Astrocyte (in vitro differentiated cells and primary cell): ENCODE results near the gene SLC25A43.

Experiments used
- EZH2 ChIP-seq: IDR thresholded peaks from 2 replicates; pipeline ENCODE4 v1.6.1; 2012; ENCODE audit warnings: mild to moderate bottlenecking, low read length, inconsistent platforms; ENCODE audit not compliant: insufficient read depth
- TF ChIP-seq, protein P1 (sequence below): IDR thresholded peaks from 2 replicates; pipeline ENCODE4 v1.5.1; 2011; ENCODE audit warnings: low read depth, mild to moderate bottlenecking, inconsistent platforms, low read length, moderate library complexity; ENCODE audit not compliant: insufficient read depth

DNA sequence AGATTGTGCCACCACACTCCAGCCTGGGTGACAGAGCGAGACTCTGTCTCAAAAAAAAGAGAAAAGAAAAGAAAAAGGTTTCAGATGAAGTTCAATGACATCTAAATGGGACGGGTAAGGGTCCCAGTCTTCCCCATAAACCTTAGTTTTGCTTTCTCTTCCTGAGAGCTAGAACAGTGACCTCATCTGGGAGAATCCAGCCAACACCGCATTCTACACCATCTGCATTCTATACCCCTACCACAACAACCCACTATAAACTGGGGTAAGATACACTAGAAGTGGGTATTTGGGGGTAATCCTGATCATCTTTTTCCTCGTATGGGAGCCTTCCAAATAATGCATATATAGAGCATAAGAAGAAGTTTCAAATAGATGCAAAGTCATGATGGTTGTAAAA, 18.2 kb downstream of the SLC25A43 start:
- TF ChIP-seq, protein P1, sequence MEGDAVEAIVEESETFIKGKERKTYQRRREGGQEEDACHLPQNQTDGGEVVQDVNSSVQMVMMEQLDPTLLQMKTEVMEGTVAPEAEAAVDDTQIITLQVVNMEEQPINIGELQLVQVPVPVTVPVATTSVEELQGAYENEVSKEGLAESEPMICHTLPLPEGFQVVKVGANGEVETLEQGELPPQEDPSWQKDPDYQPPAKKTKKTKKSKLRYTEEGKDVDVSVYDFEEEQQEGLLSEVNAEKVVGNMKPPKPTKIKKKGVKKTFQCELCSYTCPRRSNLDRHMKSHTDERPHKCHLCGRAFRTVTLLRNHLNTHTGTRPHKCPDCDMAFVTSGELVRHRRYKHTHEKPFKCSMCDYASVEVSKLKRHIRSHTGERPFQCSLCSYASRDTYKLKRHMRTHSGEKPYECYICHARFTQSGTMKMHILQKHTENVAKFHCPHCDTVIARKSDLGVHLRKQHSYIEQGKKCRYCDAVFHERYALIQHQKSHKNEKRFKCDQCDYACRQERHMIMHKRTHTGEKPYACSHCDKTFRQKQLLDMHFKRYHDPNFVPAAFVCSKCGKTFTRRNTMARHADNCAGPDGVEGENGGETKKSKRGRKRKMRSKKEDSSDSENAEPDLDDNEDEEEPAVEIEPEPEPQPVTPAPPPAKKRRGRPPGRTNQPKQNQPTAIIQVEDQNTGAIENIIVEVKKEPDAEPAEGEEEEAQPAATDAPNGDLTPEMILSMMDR = no peak
- no peak for TF ChIP-seq EZH2
